ENCODE measurements around the gene EHD2.
"Not testable (repeated sequence)": the region's sequence is repeated elsewhere in the genome, so short reads cannot be mapped to it uniquely, and the experiment has no call there.

Gene EHD2

DNA sequence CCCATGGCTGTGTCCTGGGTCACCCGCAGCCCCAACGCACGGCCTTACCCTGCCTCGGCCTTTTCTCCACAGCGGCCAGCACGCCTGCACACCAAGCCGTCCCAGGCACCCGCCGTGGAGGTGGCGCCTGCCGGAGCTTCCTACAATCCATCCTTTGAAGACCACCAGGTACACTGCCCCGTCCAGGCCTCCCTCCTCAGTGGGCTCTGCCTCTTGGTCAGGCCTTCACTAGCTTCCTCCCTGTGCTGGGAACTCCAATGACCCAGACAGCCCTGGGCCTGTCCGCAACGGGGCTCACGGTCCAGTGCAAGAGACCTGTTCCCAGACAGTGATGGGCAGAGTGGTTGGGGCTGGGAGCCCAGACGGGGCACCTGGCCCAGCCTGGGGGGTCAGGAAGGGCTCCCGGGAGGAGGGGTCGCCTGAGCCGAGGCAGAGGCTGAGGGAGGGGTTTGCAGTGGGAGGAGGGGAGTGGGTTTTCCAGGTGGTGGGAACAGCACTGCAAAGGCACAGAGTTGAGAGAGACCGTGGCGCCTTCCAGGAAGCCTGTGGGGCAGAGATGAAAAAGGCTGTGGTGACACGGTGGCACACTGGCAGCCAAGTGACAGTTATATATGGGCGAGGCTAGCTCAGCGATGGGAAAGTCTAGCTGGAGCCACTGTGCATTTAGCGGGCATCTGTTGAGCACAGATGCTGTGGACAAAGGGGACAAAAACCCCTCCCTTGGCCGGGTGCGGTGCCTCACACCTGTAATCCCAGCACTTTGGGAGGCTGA, 39.4 kb downstream of the EHD2 start:
- DNase-seq: no peak

- no peak for DNase-seq
Observed at GRCh38 chr19:47754206-47755064, 41.2 kb downstream of the EHD2 start.

GRCh38 chr19:47755065-47755761, 42.0 kb downstream of the EHD2 start:
- DNase-seq: no peak

- no peak for DNase-seq
Observed at GRCh38 chr19:47755762-47756626, 42.8 kb downstream of the EHD2 start.

DNA sequence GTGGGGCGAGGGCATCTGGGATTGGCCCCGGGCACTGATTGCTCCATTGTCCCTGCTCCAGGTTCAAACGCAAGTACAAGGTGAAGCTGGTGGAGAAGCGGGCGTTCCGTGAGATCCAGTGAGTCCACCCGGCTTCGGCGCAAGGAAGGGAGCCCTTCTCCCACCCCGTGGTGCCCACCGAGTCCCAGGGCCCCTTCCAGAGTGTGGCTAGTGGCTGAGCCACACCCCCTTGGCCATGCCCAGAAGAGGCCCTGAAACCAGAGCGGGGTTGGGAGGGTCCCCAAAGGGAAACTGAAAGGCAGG, 43.4 kb downstream of the EHD2 start:
- no peak for DNase-seq

DNA sequence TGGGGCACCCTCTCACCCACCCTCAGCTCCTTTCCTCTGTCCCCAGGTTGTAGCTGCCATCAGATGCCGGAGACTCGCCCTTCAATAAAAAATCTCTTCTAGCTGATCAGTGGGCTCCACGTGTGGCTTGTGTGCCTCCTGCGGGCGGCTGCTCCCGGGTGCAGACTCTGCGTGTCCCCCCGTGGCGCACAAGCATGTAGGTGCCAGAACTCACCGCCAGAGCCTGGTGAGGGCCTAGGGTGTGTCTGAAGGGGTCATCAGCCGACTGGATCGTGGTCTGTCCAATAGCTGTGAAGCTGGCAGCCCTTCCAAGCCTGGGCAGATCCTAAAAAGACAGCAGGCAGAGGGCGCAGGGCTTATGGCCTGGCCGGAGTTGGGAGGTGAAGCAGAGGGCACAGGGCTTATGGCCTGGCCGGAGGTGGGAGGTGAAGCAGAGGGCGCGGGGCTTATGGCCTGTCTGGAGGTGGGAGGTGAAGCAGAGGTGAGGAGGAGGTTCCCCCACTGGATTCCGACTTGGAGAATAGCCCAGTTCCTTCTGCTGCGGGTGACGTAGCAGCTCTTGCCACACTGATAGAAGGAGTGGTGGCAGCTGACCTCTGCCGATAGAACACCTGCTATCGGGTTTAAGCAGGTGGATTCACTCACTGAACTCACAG, 43.9 kb downstream of the EHD2 start:
- DNase-seq: no peak

DNA sequence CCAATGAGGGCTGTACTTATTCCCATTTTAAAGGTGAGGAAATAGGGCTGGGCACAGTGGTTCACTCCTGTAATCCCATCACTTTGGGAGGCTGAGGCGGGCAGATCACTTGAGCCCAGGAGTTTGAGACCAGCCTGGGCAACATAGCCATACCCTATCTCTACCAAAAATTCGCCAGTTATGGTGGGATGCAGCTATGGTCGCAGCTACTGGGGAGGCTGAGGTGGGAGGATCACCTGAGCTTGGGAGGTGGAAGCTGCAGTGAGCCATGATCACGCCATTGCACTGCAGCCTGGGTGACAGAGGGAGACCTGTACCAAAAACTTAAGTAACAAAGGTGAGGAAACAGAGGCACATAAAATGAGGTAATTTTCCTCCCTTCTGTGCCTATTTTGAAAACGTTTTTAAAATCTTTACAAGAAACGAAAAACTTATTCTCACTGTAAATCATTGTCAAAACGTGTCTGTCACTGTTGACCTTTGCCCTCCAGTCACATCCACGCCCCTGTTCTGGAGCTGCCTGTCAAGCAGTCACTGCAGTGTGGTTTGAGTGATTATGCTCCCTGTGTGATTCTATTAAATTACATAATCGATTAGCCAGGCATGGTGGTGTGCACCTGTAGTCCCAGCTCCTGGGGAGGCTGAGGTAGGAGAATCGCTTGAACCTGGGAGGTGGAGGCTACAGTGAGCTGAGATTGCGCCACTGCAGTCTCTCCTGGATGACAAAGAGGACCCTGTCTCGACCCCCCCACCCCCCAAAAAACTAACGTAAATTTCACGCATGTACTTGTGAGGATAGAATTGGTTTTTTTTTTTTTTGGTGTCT, 44.6 kb downstream of the EHD2 start:
- no peak for DNase-seq

GRCh38 chr19:47758443-47758804, 45.2 kb downstream of the EHD2 start:
- DNase-seq: no peak

GRCh38 chr19:47760632-47760999, 47.4 kb downstream of the EHD2 start:
- DNase-seq: no peak

DNA sequence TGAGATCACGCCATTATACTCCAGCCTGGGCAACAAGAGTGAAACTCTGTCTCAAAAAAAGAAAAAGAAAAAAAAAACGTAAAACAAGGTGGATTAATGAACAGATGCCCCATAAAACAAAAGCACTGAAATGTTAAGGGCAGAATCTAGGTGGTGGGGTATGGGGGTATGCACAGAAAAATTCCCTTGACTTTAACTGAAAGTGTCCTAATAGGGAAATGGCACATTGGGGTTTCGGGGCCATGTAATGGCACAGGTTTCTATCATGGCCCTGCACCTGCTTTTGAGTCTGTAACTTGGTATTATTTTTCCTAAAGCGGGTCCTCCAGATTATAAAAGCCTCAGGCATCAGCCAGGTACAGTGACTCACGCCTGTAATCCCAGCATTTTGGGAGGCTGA, 48.3 kb downstream of the EHD2 start:
- DNase-seq: no peak

GRCh38 chr19:47762151-47762550, 48.9 kb downstream of the EHD2 start:
- no peak for DNase-seq

DNA sequence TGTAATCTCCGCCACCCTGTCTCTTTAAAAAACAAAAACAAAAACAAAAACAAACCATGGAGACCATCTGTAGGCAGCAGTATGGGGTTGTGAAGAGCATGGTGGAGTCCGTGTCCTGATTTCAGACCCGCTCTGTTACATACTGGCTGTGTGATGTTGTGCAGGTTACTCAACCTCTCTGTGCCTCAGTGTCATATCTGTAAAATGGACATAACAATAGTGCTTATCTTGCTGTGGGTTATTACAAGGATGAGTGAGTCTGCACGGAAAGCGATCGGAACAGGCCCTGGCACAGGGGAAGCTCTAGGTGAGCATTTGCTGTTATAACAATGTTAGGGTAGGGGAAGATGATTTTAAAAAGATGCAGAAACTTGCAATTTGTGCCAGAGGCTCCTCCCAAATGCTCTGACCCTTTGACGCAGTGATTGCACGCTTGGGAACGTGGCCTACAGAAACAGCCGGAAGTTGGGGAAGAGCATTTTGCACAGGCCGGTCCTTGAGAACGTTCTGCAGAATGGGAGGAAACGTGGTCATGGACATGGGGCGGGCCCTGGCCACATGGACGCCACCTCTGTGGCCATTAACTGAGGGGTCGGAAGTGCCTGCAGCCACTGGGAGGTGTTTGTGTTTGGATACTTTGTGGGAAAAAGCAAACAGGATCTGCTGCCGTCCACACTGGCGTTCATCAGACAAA, 49.5 kb downstream of the EHD2 start:
- DNase-seq: peak; percentile 33

GRCh38 chr19:47764705-47765104, 51.5 kb downstream of the EHD2 start:
- DNase-seq: not testable (repeated sequence)

- DNase-seq: peak; percentile 87
Observed at GRCh38 chr19:47765523-47766358, 52.5 kb downstream of the EHD2 start.

- no peak for DNase-seq
Observed at GRCh38 chr19:47766359-47766620, 53.1 kb downstream of the EHD2 start.

DNA sequence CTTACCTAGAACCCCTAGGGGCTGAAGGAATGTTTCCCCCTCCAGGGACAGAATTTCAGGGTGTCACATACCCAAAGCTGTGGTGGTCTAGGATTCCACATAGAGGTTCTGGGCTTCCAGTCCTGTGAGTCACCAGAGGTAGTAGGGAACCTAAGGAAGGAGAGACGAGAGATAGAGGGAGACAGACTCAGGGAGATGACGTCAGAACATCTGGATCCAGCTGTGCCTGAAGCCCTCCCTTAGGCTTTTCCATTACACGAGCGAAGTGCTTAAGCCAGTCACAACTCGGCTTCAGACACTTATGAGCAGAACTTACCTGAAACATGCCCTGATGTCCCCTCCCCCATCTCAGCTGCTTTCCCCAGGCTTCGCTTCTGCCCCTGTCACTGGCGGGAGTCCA, 53.4 kb downstream of the EHD2 start:
- no peak for DNase-seq

GRCh38 chr19:47767349-47767748, 54.1 kb downstream of the EHD2 start:
- no peak for DNase-seq

GRCh38 chr19:47768604-47769003, 55.4 kb downstream of the EHD2 start:
- DNase-seq: peak; percentile 32

DNA sequence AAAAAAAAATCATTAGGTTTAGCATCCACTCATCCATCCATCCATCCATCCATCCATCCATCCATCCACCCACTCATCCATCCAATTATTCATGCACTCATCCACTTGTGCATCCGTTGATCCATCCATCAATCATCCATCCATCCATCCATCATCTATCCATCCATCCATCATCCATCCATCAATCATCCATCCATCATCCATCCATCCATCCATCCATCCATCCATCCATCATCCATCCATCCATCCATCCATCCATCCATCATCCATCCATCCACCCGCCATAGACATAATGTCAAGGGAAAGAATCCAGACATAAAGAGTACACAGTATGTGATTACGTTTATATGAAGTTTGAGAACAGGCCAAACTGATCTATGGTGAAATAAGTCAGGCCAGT, 56.3 kb downstream of the EHD2 start:
- no peak for DNase-seq

- DNase-seq: not testable (repeated sequence)
Observed at GRCh38 chr19:47771291-47771690, 58.1 kb downstream of the EHD2 start.
